Prostate gland (tissue), 2 donors: ENCODE results near the gene ERC2. TPM values are rescaled to one million over a fixed set of nuclear protein-coding genes. Genes with fewer than 3 reads are reported as not detected.

ENCODE experiments used
- DNase-seq: peaks from one replicate; pipeline ENCODE4 v3.0.0-alpha.2; 2019; ENCODE audit warnings: low spot score
- H3K27ac ChIP-seq, 2 donors: fragments of 200-600 bp; sonication (generic); 2 replicates each; pipeline ENCODE4 v1.5.1; 2017 to 2019
- H3K27me3 ChIP-seq: fragments of 200-600 bp; sonication (generic); replicated peaks from 2 replicates; pipeline ENCODE4 v1.5.1; 2019; ENCODE audit not compliant: insufficient read depth
- H3K36me3 ChIP-seq, 2 donors: fragments of 200-600 bp; sonication (generic); 1 replicate in 1 of 2; 2 replicates in 1 of 2; pipeline versions ENCODE4 v1.5.1 to v1.8.1; 2017 to 2019
- H3K4me1 ChIP-seq: fragments of 200-600 bp; sonication (generic); replicated peaks from 2 replicates; pipeline ENCODE4 v1.5.1; 2019
- H3K4me3 ChIP-seq, 2 donors: fragments of 200-600 bp; sonication (generic); 2 replicates each; pipeline ENCODE4 v1.5.1; 2017 to 2019
- H3K9me3 ChIP-seq: fragments of 200-600 bp; sonication (generic); 2 replicates; pipeline ENCODE4 v1.5.1; 2017
- CTCF ChIP-seq, 4 experiments: fragments of 200-600 bp in 2 of 4; fragments of 450-650 bp in 2 of 4; sonication (generic) in 2 of 4; IDR thresholded peaks; 1 replicate in 3 of 4; 2 replicates in 1 of 4; pipeline ENCODE4 v1.5.1; 2016 to 2019; ENCODE audit warnings: antibody characterized with exemption in 4 of 4, mild to moderate bottlenecking in 2 of 4, moderate library complexity in 2 of 4
- POLR2A ChIP-seq: fragments of 450-650 bp; IDR thresholded peaks from one replicate; pipeline ENCODE4 v1.6.1; 2016; ENCODE audit warnings: antibody characterized with exemption, mild to moderate bottlenecking
- POLR2AphosphoS5 ChIP-seq: sonication (generic); formaldehyde crosslinking; IDR thresholded peaks from one replicate; pipeline ENCODE4 v1.6.1; 2017; ENCODE audit warnings: antibody characterized with exemption
- WGBS: methylation state at CpG from one replicate; pipeline ENCODE4 v1.1.5; 2018; 5-methylcytosine and 5-hydroxymethylcytosine counted together
- intact Hi-C: fragments of 100-400 bp; cut with DNase I; formaldehyde crosslinking; loops from one replicate; pipeline ENCODE4 v1.14.2; 2022
- total RNA-seq, 2 donors: library from RNA; depleted of rRNA; stranded (reverse); fragments of >200 nt; gene quantifications; one replicate each; pipeline ENCODE4 v1.1.0, GENCODE V29; 2016

The ERC2 gene
- total RNA-seq, 2 donors from 2014 or later = 1.0 to 2.7 TPM

GRCh38 chr3:55541456-55541855 lies 926.8 kb downstream of the ERC2 start:
- Histone ChIP-seq H3K27me3 (no peaks in the 10 kb centered on the region), H3K27ac (no peak overlapping the region), H3K4me3 (no peak overlapping the region), H3K36me3 (no peaks in the 10 kb centered on the region), H3K4me1 (no peaks in the 10 kb centered on the region), H3K9me3 (no peaks in the 10 kb centered on the region)
- TF ChIP-seq CTCF (IDR thresholded peaks at IDR 0.05) (no peak), POLR2AphosphoS5 (no peak), POLR2A (no peak)
- DNase-seq = no peak
- intact Hi-C loops = no loop called here
- WGBS = 84% methylated on average over 2 of the region's 2 CpGs

GRCh38 chr3:55541016-55541415 lies 927.3 kb downstream of the ERC2 start:
- intact Hi-C loops = no loop called here
- WGBS = 80% methylated on average over 3 of the region's 3 CpGs

GRCh38 chr3:55540579-55540978 lies 927.7 kb downstream of the ERC2 start:
- DNase-seq = no peak
- 76% methylated on average over 5 of the region's 5 CpGs for WGBS
- Histone ChIP-seq H3K4me1 (no peaks in the 10 kb centered on the region), H3K36me3 (no peaks in the 10 kb centered on the region), H3K27ac (no peak overlapping the region), H3K27me3 (no peaks in the 10 kb centered on the region), H3K4me3 (no peak overlapping the region), H3K9me3 (no peaks in the 10 kb centered on the region)
- TF ChIP-seq POLR2A (no peak), POLR2AphosphoS5 (no peak), CTCF (IDR thresholded peaks at IDR 0.05) (no peak)
- intact Hi-C loops = no loop called here

More at GRCh38 chr3:55541016-55541415, 927.3 kb downstream of the ERC2 start:
- no peaks in the 10 kb centered on the region for H3K9me3 ChIP-seq
- H3K36me3 ChIP-seq = no peaks in the 10 kb centered on the region
- H3K4me1 ChIP-seq = no peaks in the 10 kb centered on the region
- TF ChIP-seq CTCF (IDR thresholded peaks at IDR 0.05) = no peak
- TF ChIP-seq POLR2AphosphoS5 = no peak
- no peak for TF ChIP-seq POLR2A
- H3K27me3 ChIP-seq = no peaks in the 10 kb centered on the region
- DNase-seq = no peak
- H3K4me3 ChIP-seq = no peak overlapping the region
- no peak overlapping the region for H3K27ac ChIP-seq

- Histone ChIP-seq H3K9me3 (no peaks in the 10 kb centered on the region), H3K4me1 (no peaks in the 10 kb centered on the region), H3K4me3 (no peak overlapping the region), H3K36me3 (no peaks in the 10 kb centered on the region), H3K27me3 (no peaks in the 10 kb centered on the region), H3K27ac (no peak overlapping the region)
- TF ChIP-seq CTCF (IDR thresholded peaks at IDR 0.05) = no peak
- no peak for DNase-seq
- WGBS = 87% methylated on average over 4 of the region's 4 CpGs
- intact Hi-C loops = no loop called here
Measured at GRCh38 chr3:55538158-55538557, 930.1 kb downstream of the ERC2 start.

GRCh38 chr3:55537563-55537962 lies 930.7 kb downstream of the ERC2 start:
- Histone ChIP-seq H3K27me3 (no peaks in the 10 kb centered on the region), H3K27ac (no peak overlapping the region), H3K36me3 (no peaks in the 10 kb centered on the region), H3K4me1 (no peaks in the 10 kb centered on the region), H3K9me3 (no peaks in the 10 kb centered on the region), H3K4me3 (no peak overlapping the region)
- WGBS = 97% methylated on average over 3 of the region's 3 CpGs
- DNase-seq = no peak
- TF ChIP-seq CTCF (IDR thresholded peaks at IDR 0.05) = no peak
- TF ChIP-seq POLR2A = no peak
- no peak for TF ChIP-seq POLR2AphosphoS5
- intact Hi-C loops = no loop called here
